WTC11 (cell line): ENCODE results near the gene OR8D4. TPM values are rescaled to one million over a fixed set of nuclear protein-coding genes. Genes with fewer than 3 reads are reported as not detected.

Source experiments
- ATAC-seq: fragments of 200-7000 bp; cut with Tn5 transposase; 2 replicates; pipeline ENCODE4 v1.10.0; 2021; ENCODE audit warnings: mild to moderate bottlenecking, moderate library complexity
- CTCF ChIA-PET: fragments of 300-600 bp; sonication (Branson Sonifier 250); formaldehyde crosslinking; loops from one replicate; lab custom pipeline; 2021; ENCODE audit warnings: antibody characterized with exemption; lab: Charles Lee
- POLR2A ChIA-PET: fragments of 350-600 bp; sonication (Branson Sonifier 250); formaldehyde crosslinking; loops from one replicate; lab custom pipeline; 2021; ENCODE audit warnings: antibody characterized with exemption; lab: Charles Lee
- DNase-seq: peaks from one replicate; pipeline ENCODE4 v3.0.0; 2021; ENCODE audit warnings: low spot score
- H3K27ac Mint-ChIP-seq: 2 replicates; pipeline ENCODE4 v1.8.0; 2021; ENCODE audit warnings: mixed read lengths
- H3K27me3 Mint-ChIP-seq: 2 replicates; pipeline ENCODE4 v1.8.0; 2021; ENCODE audit warnings: low read depth, mild to moderate bottlenecking, moderate library complexity, mixed read lengths
- H3K36me3 Mint-ChIP-seq: 2 replicates; pipeline ENCODE4 v1.8.0; 2021; ENCODE audit warnings: mixed read lengths
- H3K4me1 Mint-ChIP-seq: 2 replicates; pipeline ENCODE4 v1.8.0; 2022; ENCODE audit warnings: mixed read lengths
- H3K4me3 Mint-ChIP-seq: 2 replicates; pipeline ENCODE4 v1.8.0; 2021; ENCODE audit warnings: mild to moderate bottlenecking, moderate library complexity, mixed read lengths
- H3K9me3 Mint-ChIP-seq: 2 replicates; pipeline ENCODE4 v1.8.0; 2021; ENCODE audit warnings: mixed read lengths
- CBFB ChIP-seq: sonication (generic); formaldehyde crosslinking; IDR thresholded peaks from 2 replicates; pipeline ENCODE4 v1.8.1; 2022; ENCODE audit warnings: mild to moderate bottlenecking, low read depth, missing genetic modification reagents
- ELF4 ChIP-seq: sonication (generic); formaldehyde crosslinking; IDR thresholded peaks from 2 replicates; pipeline ENCODE4 v1.8.1; 2022; ENCODE audit warnings: low read depth, mild to moderate bottlenecking, moderate library complexity, missing genetic modification reagents
- GRHL2 ChIP-seq: fragments of 250-450 bp; sonication (Bioruptor Pico); IDR thresholded peaks from 2 replicates; pipeline ENCODE4 v1.8.0; 2022; ENCODE audit warnings: mild to moderate bottlenecking, moderate library complexity; ENCODE audit not compliant: insufficient replicate concordance, severe bottlenecking
- KAT7 ChIP-seq: sonication (generic); formaldehyde crosslinking; IDR thresholded peaks from 2 replicates; pipeline ENCODE4 v1.8.1; 2023; ENCODE audit warnings: missing genetic modification reagents, mild to moderate bottlenecking, borderline replicate concordance
- MXD4 ChIP-seq: fragments of 250-450 bp; sonication (Bioruptor Pico); IDR thresholded peaks from 2 replicates; pipeline ENCODE4 v1.8.0; 2021; ENCODE audit warnings: mild to moderate bottlenecking, moderate library complexity, borderline replicate concordance
- MYBL2 ChIP-seq: sonication (generic); formaldehyde crosslinking; IDR thresholded peaks from 2 replicates; pipeline ENCODE4 v1.8.1; 2023; ENCODE audit warnings: mild to moderate bottlenecking, moderate library complexity, missing genetic modification reagents
- NFE2L1 ChIP-seq: sonication (generic); formaldehyde crosslinking; IDR thresholded peaks from 2 replicates; pipeline ENCODE4 v1.8.1; 2023; ENCODE audit warnings: missing genetic modification reagents
- NR2C2 ChIP-seq: sonication (generic); formaldehyde crosslinking; IDR thresholded peaks from 2 replicates; pipeline ENCODE4 v1.8.0; 2022; ENCODE audit warnings: mild to moderate bottlenecking, missing genetic modification reagents
- SMAD4 ChIP-seq: sonication (generic); formaldehyde crosslinking; IDR thresholded peaks from 2 replicates; pipeline ENCODE4 v1.8.0; 2022; ENCODE audit warnings: mild to moderate bottlenecking, missing genetic modification reagents
- SP1 ChIP-seq: sonication (generic); formaldehyde crosslinking; conservative IDR thresholded peaks from 2 replicates; pipeline ENCODE4 v1.8.1; 2022; ENCODE audit warnings: missing genetic modification reagents
- TP53 ChIP-seq: sonication (generic); formaldehyde crosslinking; IDR thresholded peaks from 2 replicates; pipeline ENCODE4 v1.8.1; 2023; ENCODE audit warnings: mild to moderate bottlenecking, missing genetic modification reagents
- ZNF138 ChIP-seq: sonication (generic); formaldehyde crosslinking; conservative IDR thresholded peaks from 2 replicates; pipeline ENCODE4 v1.8.1; 2022; ENCODE audit warnings: mild to moderate bottlenecking, moderate library complexity, missing genetic modification reagents
- ZNF317 ChIP-seq: sonication (generic); formaldehyde crosslinking; IDR thresholded peaks from 2 replicates; pipeline ENCODE4 v1.8.1; 2023; ENCODE audit warnings: low read depth, mild to moderate bottlenecking, moderate library complexity, missing genetic modification reagents, borderline replicate concordance
- ZNF396 ChIP-seq: fragments of 250-450 bp; sonication (Bioruptor Pico); IDR thresholded peaks from 2 replicates; pipeline ENCODE4 v1.8.0; 2021; ENCODE audit warnings: mild to moderate bottlenecking, moderate library complexity, borderline replicate concordance
- ZNF416 ChIP-seq: fragments of 250-450 bp; sonication (Bioruptor Pico); IDR thresholded peaks from 2 replicates; pipeline ENCODE4 v1.9.0; 2021; ENCODE audit warnings: mild to moderate bottlenecking, inconsistent platforms
- ZSCAN18 ChIP-seq: fragments of 250-450 bp; sonication (Bioruptor Pico); IDR thresholded peaks from 2 replicates; pipeline ENCODE4 v2.1.2; 2022; ENCODE audit warnings: mild to moderate bottlenecking, moderate library complexity
- total RNA-seq: library from RNA; stranded (reverse); gene quantifications from 3 replicates; pipeline ENCODE4 v1.2.3, GENCODE V29; 2021
- TF ChIP-seq, protein P1 (sequence below): sonication (generic); formaldehyde crosslinking; IDR thresholded peaks from 2 replicates; pipeline ENCODE4 v1.8.1; 2022; ENCODE audit warnings: mild to moderate bottlenecking, missing genetic modification reagents, moderate library complexity, borderline replicate concordance
- TF ChIP-seq, protein P2 (sequence below): sonication (generic); formaldehyde crosslinking; IDR thresholded peaks from 2 replicates; pipeline ENCODE4 v1.8.0; 2022; ENCODE audit warnings: mild to moderate bottlenecking, missing genetic modification reagents
- TF ChIP-seq, protein P3 (sequence below): sonication (generic); formaldehyde crosslinking; IDR thresholded peaks from 2 replicates; pipeline ENCODE4 v1.8.1; 2022; ENCODE audit warnings: mild to moderate bottlenecking, moderate library complexity, missing genetic modification reagents
- TF ChIP-seq, protein P4 (sequence below): fragments of 250-450 bp; sonication (Bioruptor Pico); IDR thresholded peaks from 2 replicates; pipeline ENCODE4 v1.8.0; 2021; ENCODE audit warnings: mild to moderate bottlenecking

The OR8D4 gene
- total RNA-seq, 1 experiment from 2014 or later = 0.07 TPM

GRCh38 chr11:123880912-123881311 is 21.1 kb upstream of the OR8D4 start:
- peaks cover 13% of the 10 kb centered on the region for H3K4me1 Mint-ChIP-seq
- CTCF ChIA-PET = no interaction called here
- TF ChIP-seq GRHL2 (no peak), TP53 (no peak), ZNF416 (no peak), CBFB (CRISPR knock-in tag) (no peak), ELF4 (CRISPR knock-in tag) (no peak)
- TF ChIP-seq, protein P1, sequence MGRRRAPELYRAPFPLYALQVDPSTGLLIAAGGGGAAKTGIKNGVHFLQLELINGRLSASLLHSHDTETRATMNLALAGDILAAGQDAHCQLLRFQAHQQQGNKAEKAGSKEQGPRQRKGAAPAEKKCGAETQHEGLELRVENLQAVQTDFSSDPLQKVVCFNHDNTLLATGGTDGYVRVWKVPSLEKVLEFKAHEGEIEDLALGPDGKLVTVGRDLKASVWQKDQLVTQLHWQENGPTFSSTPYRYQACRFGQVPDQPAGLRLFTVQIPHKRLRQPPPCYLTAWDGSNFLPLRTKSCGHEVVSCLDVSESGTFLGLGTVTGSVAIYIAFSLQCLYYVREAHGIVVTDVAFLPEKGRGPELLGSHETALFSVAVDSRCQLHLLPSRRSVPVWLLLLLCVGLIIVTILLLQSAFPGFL (CRISPR knock-in tag) = no peak
- TF ChIP-seq, protein P2, sequence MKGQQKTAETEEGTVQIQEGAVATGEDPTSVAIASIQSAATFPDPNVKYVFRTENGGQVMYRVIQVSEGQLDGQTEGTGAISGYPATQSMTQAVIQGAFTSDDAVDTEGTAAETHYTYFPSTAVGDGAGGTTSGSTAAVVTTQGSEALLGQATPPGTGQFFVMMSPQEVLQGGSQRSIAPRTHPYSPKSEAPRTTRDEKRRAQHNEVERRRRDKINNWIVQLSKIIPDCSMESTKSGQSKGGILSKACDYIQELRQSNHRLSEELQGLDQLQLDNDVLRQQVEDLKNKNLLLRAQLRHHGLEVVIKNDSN = no peak
- TF ChIP-seq, all 79 proteins: peak for 0
- H3K4me3 Mint-ChIP-seq = no peak overlapping the region
- H3K27ac Mint-ChIP-seq = no peak overlapping the region
- peaks cover 19% of the 10 kb centered on the region for H3K9me3 Mint-ChIP-seq
- POLR2A ChIA-PET = no interaction called here
- no peak for DNase-seq
- ATAC-seq = no peak
- peaks cover 4% of the 10 kb centered on the region for H3K36me3 Mint-ChIP-seq
- H3K27me3 Mint-ChIP-seq = no peaks in the 10 kb centered on the region

DNA sequence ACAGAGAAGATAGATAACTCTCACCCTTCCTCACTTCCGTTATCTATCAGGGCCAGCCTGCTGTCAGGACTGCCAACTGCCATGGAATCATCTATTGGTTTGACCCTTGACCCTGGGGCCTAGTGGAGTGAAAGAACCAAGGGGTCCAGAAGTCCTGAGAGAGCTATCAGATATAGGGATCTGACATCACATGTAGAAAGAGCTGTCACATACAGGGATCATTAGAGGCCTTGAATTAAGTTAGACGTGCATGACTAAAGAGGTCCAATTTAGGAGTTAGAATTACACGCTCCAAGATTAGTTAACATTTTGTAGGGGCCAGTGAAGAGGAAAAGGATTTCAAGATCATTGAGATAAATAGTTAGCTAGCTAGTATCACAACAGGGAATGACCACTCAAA is 16.4 kb upstream of the OR8D4 start, which contains the start of gene TMEM225:
Gene TMEM225 (minus strand): TSS at position 101 of the 400 bp plus-strand sequence. CDS start 245 bp downstream, outside the sequence.
- DNase-seq = no peak
- ChIA-PET CTCF (interaction anchor here (0.8 kb wide), 1 partner anchor 183 kb away, joined by 3 read pairs; no protein-coding TSS in a partner anchor), POLR2A (interaction anchor here (0.6 kb wide), 1 partner anchor 72 kb away, joined by 3 read pairs; no protein-coding TSS in a partner anchor)
- Mint-ChIP-seq H3K27ac (no peak within 1 kb of the TSS), H3K4me3 (no peak within 1 kb of the TSS), H3K4me1 (no peaks in the 10 kb centered on the region), H3K9me3 (peaks cover 11% of the 10 kb centered on the region), H3K36me3 (no peaks in the 10 kb centered on the region), H3K27me3 (no peaks in the 10 kb centered on the region)
- no peak for ATAC-seq
- no peak for TF ChIP-seq ZNF138 (CRISPR knock-in tag)
- TF ChIP-seq SP1 = no peak
- no peak for TF ChIP-seq KAT7 (CRISPR knock-in tag)
- no peak for TF ChIP-seq MXD4 (CRISPR knock-in tag)
- no peak for TF ChIP-seq NR2C2 (CRISPR knock-in tag)
- TF ChIP-seq ZNF396 = no peak
- no peak for TF ChIP-seq NFE2L1 (CRISPR knock-in tag)
- TF ChIP-seq, protein P3, sequence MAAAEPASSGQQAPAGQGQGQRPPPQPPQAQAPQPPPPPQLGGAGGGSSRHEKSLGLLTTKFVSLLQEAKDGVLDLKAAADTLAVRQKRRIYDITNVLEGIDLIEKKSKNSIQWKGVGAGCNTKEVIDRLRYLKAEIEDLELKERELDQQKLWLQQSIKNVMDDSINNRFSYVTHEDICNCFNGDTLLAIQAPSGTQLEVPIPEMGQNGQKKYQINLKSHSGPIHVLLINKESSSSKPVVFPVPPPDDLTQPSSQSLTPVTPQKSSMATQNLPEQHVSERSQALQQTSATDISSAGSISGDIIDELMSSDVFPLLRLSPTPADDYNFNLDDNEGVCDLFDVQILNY (CRISPR knock-in tag) = no peak
- no peak for TF ChIP-seq ZNF317 (CRISPR knock-in tag)
- no peak for TF ChIP-seq MYBL2 (CRISPR knock-in tag)
- TF ChIP-seq, protein P4, sequence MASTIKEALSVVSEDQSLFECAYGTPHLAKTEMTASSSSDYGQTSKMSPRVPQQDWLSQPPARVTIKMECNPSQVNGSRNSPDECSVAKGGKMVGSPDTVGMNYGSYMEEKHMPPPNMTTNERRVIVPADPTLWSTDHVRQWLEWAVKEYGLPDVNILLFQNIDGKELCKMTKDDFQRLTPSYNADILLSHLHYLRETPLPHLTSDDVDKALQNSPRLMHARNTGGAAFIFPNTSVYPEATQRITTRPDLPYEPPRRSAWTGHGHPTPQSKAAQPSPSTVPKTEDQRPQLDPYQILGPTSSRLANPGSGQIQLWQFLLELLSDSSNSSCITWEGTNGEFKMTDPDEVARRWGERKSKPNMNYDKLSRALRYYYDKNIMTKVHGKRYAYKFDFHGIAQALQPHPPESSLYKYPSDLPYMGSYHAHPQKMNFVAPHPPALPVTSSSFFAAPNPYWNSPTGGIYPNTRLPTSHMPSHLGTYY (CRISPR knock-in tag) = no peak
- TF ChIP-seq SMAD4 = no peak
- no peak for TF ChIP-seq ZSCAN18
